Left forelimb (tissue), 1 donor: Measurements from ENCODE around the gene TRAPPC3L.
"Not testable (repeated sequence)": the region's sequence is repeated elsewhere in the genome, so short reads cannot be mapped to it uniquely, and the experiment has no call there.

ENCODE experiments used
- DNase-seq: peaks from one replicate; pipeline ENCODE4 v3.0.0-alpha.2; 2018; ENCODE audit warnings: low spot score

TRAPPC3L gene

GRCh38 chr6:116513224-116513875, 32.1 kb downstream of the TRAPPC3L start:
- DNase-seq: no peak

- DNase-seq: no peak
Measured at GRCh38 chr6:116512734-116513133, 32.8 kb downstream of the TRAPPC3L start.

GRCh38 chr6:116512111-116512559, 33.3 kb downstream of the TRAPPC3L start:
- DNase-seq: no peak

GRCh38 chr6:116511424-116512110, 33.9 kb downstream of the TRAPPC3L start, which contains the start of gene CALHM5:
CALHM5 (plus strand) TSS chr6:116511639; CDS start chr6:116511697, 58 bp downstream.
- no peak for DNase-seq

- no peak for DNase-seq
Measured at GRCh38 chr6:116508527-116508926, 37.0 kb downstream of the TRAPPC3L start.

GRCh38 chr6:116507324-116507723, 38.2 kb downstream of the TRAPPC3L start:
- no peak for DNase-seq

- no peak for DNase-seq
Measured at GRCh38 chr6:116500969-116501433, 44.5 kb downstream of the TRAPPC3L start.

GRCh38 chr6:116497113-116497676, 48.3 kb downstream of the TRAPPC3L start:
- no peak for DNase-seq

GRCh38 chr6:116495161-116495560, 50.3 kb downstream of the TRAPPC3L start:
- not testable (repeated sequence) for DNase-seq

- no peak for DNase-seq
Measured at GRCh38 chr6:116492331-116493067, 53.0 kb downstream of the TRAPPC3L start.

GRCh38 chr6:116491610-116492330, 53.7 kb downstream of the TRAPPC3L start:
- no peak for DNase-seq

- DNase-seq: no peak
Measured at GRCh38 chr6:116485559-116486184, 59.8 kb downstream of the TRAPPC3L start.

GRCh38 chr6:116483616-116484015, 61.9 kb downstream of the TRAPPC3L start:
- no peak for DNase-seq

- no peak for DNase-seq
Measured at GRCh38 chr6:116482780-116483179, 62.7 kb downstream of the TRAPPC3L start.

- DNase-seq: no peak
Measured at GRCh38 chr6:116476002-116476678, 69.3 kb downstream of the TRAPPC3L start.

GRCh38 chr6:116475141-116475540, 70.3 kb downstream of the TRAPPC3L start:
- no peak for DNase-seq

GRCh38 chr6:116472706-116473105, 72.8 kb downstream of the TRAPPC3L start:
- no peak for DNase-seq

GRCh38 chr6:116471531-116471930, 74.0 kb downstream of the TRAPPC3L start:
- DNase-seq: no peak

- no peak for DNase-seq
Measured at GRCh38 chr6:116468293-116468692, 77.2 kb downstream of the TRAPPC3L start.

- DNase-seq: no peak
Measured at GRCh38 chr6:116467514-116467913, 78.0 kb downstream of the TRAPPC3L start.

- DNase-seq: no peak
Measured at GRCh38 chr6:116467096-116467495, 78.4 kb downstream of the TRAPPC3L start.
